Measurements from ENCODE around the gene SH3D21.

DNA sequence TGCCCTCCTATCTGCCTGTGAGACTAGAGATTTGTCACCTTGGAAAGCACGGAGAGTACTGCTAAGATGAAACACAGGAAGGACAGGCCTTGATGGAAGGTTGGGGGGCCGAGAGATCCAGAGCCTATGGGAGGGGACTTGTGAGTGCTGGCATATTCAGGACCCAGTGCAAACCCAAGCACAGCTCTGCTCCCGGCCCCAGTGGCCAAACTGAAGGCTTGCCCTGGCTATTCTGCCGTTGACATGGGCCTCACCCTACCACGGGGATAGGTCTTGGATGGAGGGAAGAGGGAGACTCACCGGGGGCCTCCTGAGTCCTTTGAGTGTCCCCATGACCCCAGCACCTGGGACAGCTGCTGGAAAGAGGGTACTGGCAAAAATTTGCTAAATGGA, 21.9 kb downstream of the SH3D21 start:
- TF ChIP-seq, protein P1, sequence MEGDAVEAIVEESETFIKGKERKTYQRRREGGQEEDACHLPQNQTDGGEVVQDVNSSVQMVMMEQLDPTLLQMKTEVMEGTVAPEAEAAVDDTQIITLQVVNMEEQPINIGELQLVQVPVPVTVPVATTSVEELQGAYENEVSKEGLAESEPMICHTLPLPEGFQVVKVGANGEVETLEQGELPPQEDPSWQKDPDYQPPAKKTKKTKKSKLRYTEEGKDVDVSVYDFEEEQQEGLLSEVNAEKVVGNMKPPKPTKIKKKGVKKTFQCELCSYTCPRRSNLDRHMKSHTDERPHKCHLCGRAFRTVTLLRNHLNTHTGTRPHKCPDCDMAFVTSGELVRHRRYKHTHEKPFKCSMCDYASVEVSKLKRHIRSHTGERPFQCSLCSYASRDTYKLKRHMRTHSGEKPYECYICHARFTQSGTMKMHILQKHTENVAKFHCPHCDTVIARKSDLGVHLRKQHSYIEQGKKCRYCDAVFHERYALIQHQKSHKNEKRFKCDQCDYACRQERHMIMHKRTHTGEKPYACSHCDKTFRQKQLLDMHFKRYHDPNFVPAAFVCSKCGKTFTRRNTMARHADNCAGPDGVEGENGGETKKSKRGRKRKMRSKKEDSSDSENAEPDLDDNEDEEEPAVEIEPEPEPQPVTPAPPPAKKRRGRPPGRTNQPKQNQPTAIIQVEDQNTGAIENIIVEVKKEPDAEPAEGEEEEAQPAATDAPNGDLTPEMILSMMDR (IDR thresholded peaks at IDR 0.05; ENCODE audit: poor library complexity), result no peak
- no peak for TF ChIP-seq EZH2phosphoT487 (IDR thresholded peaks at IDR 0.05; ENCODE audit: low read depth, severe bottlenecking, unreplicated experiment)

Data from hepatocyte (in vitro differentiated cells).